ENCODE results near the gene DTNA.
A peak's percentile ranks its signal among the peaks of the same experiment; 100 is the strongest.

The DTNA gene

DNA sequence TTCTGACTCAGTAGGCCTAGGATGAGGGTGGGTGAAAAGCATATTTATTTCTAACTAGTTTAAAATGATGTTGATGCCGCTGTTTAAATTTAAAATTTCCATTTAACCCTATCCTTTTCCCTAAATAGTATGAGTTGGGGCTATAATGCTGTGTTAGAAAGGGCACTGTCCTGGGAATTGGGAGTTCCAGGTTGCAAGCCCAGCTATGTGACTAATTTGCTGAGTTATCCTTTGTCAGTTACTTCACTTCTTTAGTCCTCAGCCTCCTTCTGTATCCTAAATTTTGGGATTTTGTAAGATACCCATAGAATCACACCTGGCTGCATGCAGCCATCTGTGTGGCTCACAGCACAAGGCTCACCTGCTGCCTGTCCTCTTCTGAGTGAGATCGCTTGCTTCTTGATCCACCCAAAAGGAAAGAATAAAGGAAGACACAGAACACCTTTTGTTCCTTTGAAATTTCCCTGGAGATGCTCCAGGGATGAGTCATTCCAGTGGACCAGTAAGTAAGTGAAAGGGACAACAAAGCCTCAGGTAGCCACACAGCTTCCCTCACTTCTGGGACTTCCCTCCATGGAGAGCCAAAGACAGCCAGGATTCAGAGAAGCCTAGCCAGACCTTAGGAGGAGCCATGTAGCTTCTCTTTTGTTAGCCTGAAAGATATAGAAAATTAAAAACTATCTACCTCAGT, 97.2 kb downstream of the DTNA start:
- no peak for DNase-seq (ENCODE audit: low spot score)

DNA sequence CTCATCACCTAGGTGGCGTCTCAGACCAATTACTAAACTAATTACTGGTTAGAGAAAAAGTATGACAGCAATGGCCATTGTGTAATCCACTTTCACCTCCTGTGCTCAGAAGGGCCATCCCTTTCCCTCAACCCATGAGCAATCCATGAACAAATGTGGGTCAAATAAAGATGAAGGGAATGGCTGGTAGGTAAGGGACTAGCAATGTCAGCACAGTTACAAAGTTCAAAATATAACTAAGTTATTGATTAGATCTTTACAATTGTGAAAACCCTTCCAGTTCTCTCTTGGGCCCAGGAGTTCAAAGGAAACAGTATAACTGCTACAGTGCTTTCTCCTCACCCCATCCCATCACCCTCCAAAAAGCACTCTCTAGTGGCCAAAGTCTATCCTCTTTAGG, 98.3 kb downstream of the DTNA start:
- DNase-seq (ENCODE audit: low spot score): no peak

DNA sequence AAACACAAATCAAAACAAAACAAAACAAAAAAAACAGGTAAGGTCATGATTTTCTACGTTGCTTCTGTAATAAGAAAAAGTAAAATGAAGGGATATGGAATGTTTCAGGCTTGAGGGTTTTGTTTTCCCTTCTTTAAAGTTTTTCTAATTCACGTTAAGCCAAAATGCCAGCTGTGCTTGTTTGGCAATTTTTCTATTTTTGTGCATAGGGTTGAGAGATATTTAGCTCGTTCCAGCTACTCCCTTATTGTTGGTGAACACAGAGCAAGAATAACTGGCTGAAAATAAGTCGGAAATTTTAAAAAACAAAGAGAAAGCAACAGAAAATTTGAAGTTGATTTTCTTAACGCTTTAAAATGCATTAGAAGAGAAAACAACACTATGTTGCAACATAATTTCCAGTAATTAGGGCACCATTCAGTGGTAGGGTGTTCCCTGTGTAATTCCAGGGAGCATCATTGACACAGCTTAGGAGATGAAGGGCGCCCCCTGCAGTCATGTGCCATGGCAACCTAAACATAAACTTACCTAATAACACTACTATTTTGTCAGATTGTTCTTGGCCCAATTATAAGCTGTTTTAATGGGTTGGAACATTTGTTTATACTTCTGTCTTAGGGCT, 99.5 kb downstream of the DTNA start:
- DNase-seq (ENCODE audit: low spot score): peak; percentile 62

DNA sequence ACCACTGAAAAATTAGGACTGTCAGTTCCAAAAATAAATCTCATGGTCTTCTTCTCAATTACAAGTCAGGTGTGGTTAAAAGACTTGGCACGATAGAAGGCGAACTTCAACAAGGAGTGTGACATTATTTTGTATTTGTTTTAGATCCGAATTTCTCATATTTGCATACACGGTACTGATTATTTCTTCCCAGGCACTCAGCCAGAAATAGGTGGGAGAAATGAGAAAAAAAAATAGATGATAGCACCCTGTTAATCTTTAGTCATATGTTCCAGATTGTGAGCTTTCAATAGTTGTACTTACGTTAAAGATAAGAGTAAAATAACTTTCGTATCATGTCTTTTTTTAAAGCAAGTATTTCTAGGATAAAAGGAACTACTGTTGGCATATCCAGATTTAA, 106.1 kb downstream of the DTNA start:
- DNase-seq (ENCODE audit: low spot score): no peak

DNA sequence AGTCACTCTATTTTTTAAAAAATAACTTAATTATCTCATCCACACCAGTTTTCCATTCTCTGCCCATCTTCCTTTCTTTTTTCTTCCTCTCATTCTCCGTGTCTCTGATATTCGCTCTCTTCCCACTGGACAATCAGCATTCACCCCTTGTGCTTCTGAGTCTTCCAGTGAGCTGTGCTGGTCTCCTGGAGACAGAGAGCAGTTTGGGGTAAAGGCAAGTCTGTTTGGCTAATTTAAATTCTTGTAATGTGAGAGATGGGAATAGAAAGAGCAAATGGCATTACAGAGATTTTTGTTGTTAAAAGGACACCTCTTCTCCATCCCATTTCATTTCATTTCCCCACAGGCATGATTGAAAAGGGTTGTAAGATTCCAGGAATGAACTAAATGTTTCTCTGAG, 107.5 kb downstream of the DTNA start:
- DNase-seq (ENCODE audit: low spot score): no peak

DNA sequence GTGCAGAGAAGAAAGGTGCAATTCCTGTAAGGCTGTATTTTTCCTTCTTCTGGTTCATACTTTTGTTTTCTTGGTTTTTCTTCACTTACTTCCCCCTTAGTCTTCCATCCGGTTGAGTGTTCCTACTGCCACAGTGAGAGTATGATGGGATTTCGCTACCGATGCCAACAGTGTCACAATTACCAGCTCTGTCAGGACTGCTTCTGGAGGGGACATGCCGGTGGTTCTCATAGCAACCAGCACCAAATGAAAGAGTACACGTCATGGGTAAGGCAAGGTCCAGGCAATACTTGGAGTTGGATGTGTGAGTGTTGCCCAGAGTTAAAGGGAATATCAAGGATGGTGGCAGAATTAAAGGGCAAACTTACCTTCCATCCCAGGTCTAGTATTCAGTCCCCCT, 108.0 kb downstream of the DTNA start:
- no peak for DNase-seq (ENCODE audit: low spot score)

DNA sequence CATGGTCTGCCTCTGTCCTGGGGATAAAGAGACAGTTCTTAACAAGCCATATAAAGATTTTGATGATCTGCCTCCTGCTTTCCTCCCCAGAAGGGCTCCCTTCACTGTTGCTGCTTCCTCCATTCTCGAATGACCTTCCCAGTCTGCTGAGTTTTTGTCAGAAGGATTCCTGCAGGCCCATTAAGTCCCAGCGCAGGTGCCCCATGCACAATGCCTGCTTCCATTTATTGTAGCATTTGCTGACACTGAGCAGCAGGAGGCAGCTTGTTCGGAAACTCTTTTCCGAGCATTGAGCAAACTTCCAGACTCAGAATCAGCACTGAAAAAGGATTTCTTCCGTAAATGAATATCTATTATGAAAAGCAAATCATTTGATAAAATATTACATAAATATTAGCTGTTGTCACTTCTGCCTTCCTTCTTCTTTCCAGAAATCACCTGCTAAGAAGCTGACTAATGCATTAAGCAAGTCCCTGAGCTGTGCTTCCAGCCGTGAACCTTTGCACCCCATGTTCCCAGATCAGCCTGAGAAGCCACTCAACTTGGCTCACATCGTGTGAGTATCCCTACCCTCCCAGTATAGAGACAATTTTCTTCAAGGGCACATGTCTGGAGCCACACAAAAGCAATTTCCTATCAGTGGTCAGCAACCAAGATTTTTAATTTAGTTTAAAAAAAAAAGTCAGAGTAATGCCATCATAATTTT, 110.4 kb downstream of the DTNA start:
- DNase-seq (ENCODE audit: low spot score): no peak

DNA sequence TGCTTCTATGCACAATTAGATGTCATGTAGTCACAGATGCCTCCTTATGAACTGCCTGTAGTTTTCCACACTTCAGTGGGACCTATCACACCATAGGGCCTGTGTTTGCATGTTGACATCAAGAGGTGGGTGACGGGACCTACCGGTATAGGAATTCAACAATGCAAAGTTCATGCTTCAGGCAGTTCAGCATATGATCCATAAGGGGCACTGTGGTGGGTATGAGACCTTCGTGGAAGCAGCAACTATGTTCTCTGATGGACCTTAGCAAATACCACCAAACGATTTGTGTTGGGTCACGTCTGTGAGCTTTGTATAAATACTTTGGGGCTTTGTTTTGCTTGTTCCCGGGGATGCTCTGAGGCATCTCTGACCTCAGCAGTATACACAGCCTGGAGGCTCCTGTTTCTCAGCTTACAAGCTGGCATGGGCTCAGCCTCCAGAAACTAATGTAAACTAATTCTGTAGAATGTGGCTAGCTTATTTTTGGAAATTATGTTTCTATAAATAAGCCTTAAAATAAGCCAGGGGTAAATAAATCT, 111.6 kb downstream of the DTNA start:
- no peak for DNase-seq (ENCODE audit: low spot score)

DNA sequence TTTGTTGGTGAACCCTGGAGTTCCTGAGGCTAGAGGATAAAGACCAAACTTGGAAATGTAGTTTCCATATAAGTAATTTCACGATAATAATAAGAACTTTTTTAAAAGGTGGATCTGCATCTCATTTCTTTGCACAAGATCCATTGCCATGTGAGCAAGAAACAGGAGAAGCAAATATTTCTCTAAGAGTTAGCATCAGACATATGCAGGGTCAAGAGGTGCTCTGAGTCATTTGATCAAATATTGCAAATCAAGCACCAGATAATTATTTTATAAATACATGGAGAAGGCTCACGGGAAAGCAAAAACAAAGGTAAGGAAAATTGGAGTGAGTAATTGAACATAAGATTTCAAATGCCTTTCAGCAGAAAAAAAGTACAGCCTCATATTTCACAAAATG, 118.0 kb downstream of the DTNA start:
- no peak for DNase-seq (ENCODE audit: low spot score)

DNA sequence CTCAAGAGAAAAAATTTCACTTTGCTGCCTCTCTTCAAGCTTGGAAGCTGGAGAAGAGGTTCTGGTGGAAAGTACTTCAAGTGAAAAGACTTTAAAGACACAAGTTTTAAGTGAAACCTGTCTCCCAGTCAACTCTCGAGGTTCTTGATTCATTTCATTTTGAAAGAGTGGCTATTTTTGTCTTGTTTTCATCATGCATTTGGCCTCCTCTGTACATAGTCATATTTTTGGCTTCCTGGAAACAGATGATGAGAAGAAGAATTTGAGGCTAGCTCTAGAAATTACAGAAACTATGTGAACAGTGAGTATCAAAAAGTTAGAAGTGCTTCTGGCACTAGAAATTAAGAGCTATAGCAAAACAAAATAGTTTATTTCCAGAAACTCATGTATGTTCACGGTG, 124.8 kb downstream of the DTNA start:
- peak; percentile 10 for DNase-seq (ENCODE audit: low spot score)

DNA sequence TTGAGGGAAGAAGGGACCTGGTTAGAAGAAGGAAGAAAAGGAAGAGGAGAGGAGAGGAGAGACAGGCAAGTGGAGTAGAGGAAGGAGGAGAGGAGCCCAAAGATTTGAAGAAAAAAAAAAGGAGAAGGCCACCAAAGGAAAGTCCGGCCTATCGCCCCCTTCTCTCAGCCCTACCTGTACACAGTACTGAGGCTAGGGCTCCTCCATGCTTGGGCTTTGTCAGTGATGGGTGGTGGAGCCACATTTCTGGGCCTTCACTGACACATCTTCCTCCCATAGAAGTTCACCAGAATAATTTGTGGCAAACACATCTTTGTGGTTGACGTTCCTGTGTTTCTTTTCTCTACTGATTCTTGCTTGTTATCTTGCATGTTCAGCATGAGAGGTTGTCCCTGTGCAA, 125.4 kb downstream of the DTNA start:
- no peak for DNase-seq (ENCODE audit: low spot score)

DNA sequence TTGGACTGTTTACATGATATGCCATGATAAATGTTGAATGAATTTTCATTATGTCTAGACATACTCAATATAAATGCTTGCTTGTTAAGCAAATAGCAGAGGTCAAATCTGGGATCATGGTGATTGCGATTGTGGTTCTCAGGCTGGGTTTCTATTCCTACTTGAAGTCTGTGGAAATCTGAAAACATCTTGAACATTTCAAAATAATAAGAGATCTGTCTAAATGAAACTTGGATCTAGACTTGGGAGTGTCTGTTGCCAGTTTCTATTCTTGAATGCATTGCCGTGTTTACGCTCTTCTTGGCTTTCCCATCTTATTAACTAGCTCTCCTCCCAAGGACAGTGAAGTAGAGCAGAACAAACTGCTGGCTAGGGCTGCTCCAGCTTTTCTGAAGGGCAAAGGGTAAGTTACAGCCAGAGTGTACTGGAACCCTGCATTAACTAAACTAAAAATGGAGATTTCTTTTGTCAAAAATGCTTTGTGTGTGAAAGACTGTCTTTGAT, 127.7 kb downstream of the DTNA start:
- no peak for DNase-seq (ENCODE audit: low spot score)

DNA sequence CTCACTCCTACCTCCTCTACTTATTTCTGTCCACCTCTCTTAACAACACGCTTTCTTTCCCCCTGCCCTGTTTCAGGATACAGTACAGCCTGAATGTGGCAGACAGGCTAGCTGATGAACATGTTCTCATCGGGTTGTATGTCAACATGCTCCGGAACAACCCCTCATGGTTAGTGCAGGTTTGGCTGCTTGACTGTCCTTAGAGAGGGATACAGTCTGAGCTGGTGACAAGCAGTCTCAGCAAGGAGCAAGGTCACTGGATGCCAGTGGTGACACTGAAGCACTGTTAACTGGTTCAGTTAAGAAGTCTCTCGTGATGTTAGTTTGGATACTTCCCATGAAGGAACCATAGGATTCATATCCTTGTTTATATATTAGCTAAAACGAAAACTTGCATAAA, 128.6 kb downstream of the DTNA start:
- no peak for DNase-seq (ENCODE audit: low spot score)

DNA sequence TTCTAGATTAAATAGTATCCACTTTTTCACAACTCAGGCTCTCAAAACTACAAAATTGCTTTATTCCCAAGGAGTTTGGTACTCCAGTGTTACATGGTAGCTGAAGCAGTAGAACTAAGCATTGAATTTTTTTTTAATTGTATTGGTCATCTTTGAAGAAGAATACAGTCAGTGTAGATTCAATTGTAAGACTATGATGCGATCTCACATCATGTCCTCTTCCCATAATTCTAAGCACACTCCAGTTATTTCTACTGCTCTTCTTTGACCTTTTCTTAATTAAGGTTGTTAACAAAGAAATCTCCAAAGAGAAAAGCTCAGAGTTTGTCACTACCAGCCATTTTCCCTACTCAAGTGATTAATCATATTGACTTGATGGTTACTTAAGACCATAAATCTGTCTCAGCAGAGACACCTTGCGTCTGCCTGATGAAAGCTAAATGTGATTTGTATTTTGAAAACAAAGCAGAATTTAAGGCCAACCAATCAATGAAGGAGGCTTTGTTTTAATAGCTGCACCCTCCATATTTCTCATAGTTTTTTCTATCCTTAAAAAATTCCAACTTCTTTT, 130.2 kb downstream of the DTNA start:
- DNase-seq (ENCODE audit: low spot score): no peak

DNA sequence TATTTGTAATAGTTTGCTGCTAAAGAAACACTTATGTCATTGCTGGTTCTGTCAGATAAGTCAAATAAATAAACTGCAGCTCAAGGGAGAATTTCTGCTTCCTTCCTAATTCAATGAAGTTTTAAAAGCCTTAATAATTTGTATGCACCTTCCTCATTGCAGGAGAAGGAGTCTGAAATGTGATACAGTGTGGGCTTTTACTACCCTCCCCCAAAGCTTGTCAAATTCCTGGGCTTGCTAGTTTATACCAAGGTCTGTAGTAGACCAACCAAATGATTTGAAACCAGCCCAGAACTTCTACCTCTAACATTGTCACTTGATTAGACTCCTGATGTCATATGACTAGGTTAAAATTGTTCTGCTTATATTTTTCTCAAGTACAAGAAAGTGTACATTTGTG, 131.8 kb downstream of the DTNA start:
- no peak for DNase-seq (ENCODE audit: low spot score)

DNA sequence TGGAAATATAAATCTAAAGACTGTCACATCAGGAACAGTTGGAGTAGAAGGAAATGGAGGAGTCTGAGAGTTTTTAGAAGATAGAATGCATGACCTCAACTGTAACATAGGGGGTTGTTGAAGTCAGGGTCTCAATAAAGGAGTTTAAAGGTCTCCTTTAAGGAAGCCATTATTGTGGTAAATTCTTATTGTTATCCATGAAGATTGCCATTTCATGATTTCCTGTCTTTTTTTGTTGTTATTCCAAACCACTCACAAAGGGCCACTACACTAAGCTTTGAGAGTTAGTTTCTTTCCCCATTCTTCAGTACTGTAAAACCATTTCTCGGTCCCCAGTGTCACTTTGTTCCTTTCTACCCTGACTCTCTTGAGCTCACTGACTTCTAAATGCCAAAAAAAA, 134.0 kb downstream of the DTNA start:
- no peak for DNase-seq (ENCODE audit: low spot score)

DNA sequence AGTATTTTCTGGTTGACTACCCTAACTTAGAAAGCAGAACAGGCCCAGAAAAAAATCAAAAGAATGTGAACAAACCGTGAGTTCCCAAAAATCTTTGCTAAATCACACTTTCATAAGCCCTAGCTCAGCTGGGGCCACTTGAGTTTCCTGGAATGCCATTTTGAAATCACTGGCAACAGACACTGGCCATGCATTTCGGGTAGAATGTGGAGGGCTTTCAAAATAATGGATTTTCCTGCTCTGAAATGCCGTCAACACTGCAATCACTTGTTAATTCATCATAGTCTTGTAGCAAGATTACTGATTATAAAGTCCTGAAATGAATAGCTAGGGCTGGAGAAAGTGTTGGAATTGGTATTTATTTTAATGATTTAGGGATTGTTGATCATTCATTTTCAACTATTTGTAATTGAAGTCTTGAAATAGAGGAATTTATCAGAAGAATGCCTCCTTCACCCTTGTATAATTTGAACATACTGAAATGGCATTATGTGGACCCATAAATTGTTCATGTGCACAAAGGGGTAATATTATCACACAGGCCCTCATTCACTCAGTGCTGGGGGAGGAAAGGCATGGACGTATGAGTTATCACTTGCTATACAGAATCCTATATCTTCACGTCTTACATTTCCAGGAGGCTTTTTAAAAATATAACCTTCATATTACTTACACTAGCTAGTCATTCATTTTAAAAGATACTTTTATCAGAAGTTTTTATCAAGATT, 134.8 kb downstream of the DTNA start:
- DNase-seq (ENCODE audit: low spot score): no peak

DNA sequence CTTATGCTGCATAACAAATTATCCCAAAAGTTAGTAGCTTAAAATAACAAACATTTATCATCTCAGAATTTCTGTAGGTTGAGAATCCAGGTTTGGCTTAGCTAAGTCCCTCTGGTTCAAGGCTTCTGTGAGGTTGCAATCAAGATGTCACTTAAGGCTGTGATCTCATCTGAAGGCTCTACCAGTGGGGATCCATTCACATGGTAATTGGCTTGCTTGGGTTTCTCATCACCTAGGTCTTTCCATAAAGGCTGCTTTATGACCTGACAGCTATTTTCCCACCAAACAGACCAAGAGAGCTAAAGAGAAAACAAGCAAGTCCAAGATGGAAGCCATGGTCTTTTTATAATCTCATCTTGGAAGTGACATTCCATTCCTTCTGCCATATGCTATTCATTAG, 137.3 kb downstream of the DTNA start:
- DNase-seq (ENCODE audit: low spot score): no peak

DNA sequence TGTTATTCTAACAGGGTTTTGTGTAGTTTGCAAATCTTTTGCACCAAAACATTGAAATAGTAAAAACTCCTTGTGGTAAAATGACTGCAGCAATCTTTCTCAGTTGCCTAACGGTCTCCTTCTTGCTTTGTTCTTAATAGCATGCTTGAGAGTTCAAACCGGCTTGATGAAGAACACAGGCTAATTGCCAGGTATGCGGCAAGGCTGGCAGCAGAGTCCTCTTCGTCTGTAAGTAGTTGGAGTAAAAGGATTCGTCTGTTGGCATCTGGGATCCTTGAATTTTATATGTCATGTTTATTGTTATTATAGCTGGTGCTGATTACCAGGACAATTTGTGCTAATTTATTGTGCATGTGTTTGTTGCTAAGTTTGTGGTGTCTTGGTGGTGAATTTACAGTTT, 138.1 kb downstream of the DTNA start:
- DNase-seq (ENCODE audit: low spot score): no peak

DNA sequence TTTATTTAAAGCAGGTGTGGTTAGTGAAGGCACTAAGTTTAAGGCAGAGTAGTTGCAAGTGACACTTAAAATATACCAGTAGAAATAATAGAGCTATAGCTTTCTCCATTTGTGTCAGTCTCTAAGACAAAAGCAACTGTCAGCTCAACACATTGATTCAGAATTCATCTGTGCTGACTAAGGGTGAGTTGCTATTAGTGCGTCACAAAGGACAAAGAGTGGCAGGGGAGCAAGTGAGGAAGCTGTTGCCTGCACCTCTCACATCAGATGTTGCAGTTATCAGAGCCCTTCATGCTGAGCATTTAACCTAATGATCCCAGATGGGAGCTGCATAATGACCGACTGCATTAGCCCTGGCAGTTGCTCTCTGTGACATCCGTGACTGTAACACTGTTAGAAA, 138.6 kb downstream of the DTNA start:
- DNase-seq (ENCODE audit: low spot score): no peak

DNA sequence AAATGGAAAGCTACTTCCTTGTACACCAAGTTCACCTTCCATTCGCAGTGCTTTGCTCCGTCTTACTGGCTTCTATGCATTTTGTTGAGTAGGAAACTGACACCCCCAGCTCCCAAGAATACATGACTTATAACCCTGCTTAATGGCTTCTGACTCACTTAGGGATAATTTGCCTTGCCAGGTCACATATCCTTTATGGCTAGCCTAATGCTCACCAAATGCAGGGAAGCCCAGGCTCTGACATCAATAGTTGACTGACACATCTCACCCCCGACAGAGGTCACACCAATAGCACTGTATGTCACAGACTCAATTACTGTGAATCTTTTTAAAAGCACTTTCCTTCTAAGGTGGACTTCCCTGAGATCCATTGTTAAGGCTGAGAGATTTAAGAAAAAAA, 147.2 kb downstream of the DTNA start:
- no peak for DNase-seq (ENCODE audit: low spot score)

DNA sequence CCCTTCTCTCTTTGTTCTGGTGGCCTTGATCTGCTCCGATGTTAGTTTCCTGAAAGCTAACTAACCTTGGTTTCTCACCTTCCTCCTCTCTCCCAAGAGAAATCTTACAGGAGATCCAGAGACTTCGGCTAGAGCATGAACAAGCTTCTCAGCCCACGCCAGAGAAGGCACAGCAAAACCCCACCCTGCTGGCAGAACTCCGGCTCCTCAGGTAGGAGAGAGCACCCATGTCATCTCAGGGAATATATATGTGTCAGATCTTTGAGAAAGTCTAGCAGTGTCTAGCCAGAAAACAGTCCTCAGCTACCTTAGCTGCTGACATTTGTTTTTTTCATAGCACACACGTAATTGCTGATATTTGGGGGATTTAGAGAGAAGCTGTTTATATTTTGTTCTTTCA, 148.1 kb downstream of the DTNA start:
- no peak for DNase-seq (ENCODE audit: low spot score)

Measured in AG20443 (cell line).